Esophagus muscularis mucosa (tissue), 4 donors: ENCODE results near the gene SULF2. TPM values are rescaled to one million over a fixed set of nuclear protein-coding genes. Genes with fewer than 3 reads are reported as not detected.

Source experiments
- DNase-seq: peaks from one replicate; pipeline ENCODE4 v3.0.0-alpha.2; 2017; ENCODE audit errors: extremely low spot score
- H3K27ac ChIP-seq, 4 donors: fragments of 200-600 bp; sonication (generic); replicated peaks in 1 of 4; 1 replicate in 3 of 4; 2 replicates in 1 of 4; pipeline ENCODE4 v1.5.1; 2016 to 2019; ENCODE audit warnings: mild to moderate bottlenecking in 1 of 4
- H3K27me3 ChIP-seq, 4 donors: fragments of 200-600 bp; sonication (generic); one replicate each; pipeline versions ENCODE4 v1.5.1 to v1.6.0; 2016 to 2019
- H3K36me3 ChIP-seq, 4 donors: fragments of 200-600 bp; sonication (generic); one replicate each; pipeline ENCODE4 v1.5.1; 2016 to 2019
- H3K4me1 ChIP-seq, 4 donors: fragments of 200-600 bp; sonication (generic); one replicate each; pipeline ENCODE4 v1.5.1; 2016 to 2019
- H3K4me3 ChIP-seq, 4 donors: fragments of 200-600 bp; sonication (generic); 1 replicate in 2 of 4; 2 replicates in 2 of 4; pipeline ENCODE4 v1.5.1; 2016 to 2019; ENCODE audit warnings: mild to moderate bottlenecking in 4 of 4, moderate library complexity in 1 of 4
- H3K9me3 ChIP-seq, 4 donors: fragments of 200-600 bp; sonication (generic); 1 replicate in 3 of 4; 2 replicates in 1 of 4; pipeline ENCODE4 v1.5.1; 2016 to 2019
- EP300 ChIP-seq: sonication (generic); formaldehyde crosslinking; IDR thresholded peaks from one replicate; pipeline ENCODE4 v1.6.1; 2017; ENCODE audit warnings: antibody characterized with exemption
- POLR2A ChIP-seq: fragments of 450-650 bp; IDR thresholded peaks from one replicate; pipeline ENCODE4 v1.6.1; 2017; ENCODE audit warnings: antibody characterized with exemption, moderate library complexity, mild to moderate bottlenecking, low read depth
- POLR2AphosphoS5 ChIP-seq, 2 donors: sonication (generic); formaldehyde crosslinking; IDR thresholded peaks; one replicate each; pipeline ENCODE4 v1.6.1; 2017; ENCODE audit warnings: antibody characterized with exemption in 2 of 2
- WGBS: methylation state at CpG from one replicate; pipeline ENCODE4 v1.1.5; 2018; 5-methylcytosine and 5-hydroxymethylcytosine counted together
- intact Hi-C: fragments of 100-400 bp; cut with DNase I; formaldehyde crosslinking; loops from one replicate; pipeline ENCODE4 v1.15.1; 2023
- total RNA-seq, 4 donors: library from RNA; depleted of rRNA; stranded (reverse); fragments of >200 nt; gene quantifications; one replicate each; pipeline versions ENCODE4 v1.1.0 to v1.2.1, GENCODE V29; 2016
- TF ChIP-seq, protein P1 (sequence below), 3 experiments: fragments of 200-600 bp in 2 of 3; fragments of 450-650 bp in 1 of 3; sonication (generic) in 2 of 3; IDR thresholded peaks; one replicate each; pipeline ENCODE4 v1.5.1; 2017 to 2019; ENCODE audit warnings: antibody characterized with exemption in 3 of 3, mild to moderate bottlenecking in 2 of 3, moderate library complexity in 1 of 3

Gene SULF2
- total RNA-seq, 4 donors from 2014 or later = 78.7 to 243 (median 138) TPM

DNA sequence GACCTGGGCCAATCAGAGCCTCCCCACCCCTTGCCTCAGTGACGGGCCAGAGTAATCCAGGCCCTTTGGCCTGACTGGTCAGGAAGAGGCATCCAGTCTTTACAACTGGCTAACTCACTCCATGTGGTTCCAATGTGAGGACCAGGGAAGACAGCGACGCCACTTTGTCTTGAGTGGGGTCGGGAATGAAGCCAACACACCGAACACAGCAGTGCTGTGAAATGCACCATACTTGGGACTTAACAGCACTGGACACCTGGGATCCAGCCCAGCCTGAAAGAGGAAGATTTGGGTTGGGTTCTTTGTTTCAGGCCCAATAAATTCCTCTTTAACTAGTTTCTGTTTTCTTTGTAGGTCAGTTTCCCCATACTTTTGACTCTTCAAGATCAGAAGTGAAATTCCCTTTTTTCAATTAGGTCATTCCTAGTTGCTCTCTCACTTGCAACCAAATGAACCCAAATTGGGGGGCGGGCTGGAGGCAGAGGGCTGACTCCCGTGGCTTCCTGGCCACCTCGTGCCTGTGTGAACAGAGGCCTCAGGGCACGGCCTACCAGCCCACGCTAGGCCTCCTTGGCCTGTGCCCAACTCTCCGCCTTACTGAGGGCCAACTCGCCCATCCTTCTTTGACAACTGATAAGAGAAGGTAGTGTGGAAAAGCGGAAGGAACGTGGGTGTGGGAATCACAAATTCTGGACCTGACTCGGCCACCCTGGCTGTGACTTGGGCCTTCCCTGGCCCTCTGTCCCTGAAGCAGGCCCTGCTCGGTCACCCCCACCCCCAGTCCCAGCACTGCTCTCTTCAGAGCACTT lies 17.1 kb downstream of the SULF2 start:
- Histone ChIP-seq H3K9me3 (peaks cover 0 to 8% (median 2%) of the 10 kb centered on the region in 4 donors), H3K4me1 (peaks cover 11 to 64% (median 47%) of the 10 kb centered on the region in 4 donors), H3K27ac (peak overlapping the region in 2 of 4 donors; percentile 29 to 42), H3K27me3 (no peaks in the 10 kb centered on the region), H3K36me3 (peaks cover 0 to 11% (median 3%) of the 10 kb centered on the region in 4 donors), H3K4me3 (no peak overlapping the region)
- TF ChIP-seq POLR2A (no peak), POLR2AphosphoS5 (IDR thresholded peaks at IDR 0.05) (no peak), EP300 (no peak)
- TF ChIP-seq, protein P1, sequence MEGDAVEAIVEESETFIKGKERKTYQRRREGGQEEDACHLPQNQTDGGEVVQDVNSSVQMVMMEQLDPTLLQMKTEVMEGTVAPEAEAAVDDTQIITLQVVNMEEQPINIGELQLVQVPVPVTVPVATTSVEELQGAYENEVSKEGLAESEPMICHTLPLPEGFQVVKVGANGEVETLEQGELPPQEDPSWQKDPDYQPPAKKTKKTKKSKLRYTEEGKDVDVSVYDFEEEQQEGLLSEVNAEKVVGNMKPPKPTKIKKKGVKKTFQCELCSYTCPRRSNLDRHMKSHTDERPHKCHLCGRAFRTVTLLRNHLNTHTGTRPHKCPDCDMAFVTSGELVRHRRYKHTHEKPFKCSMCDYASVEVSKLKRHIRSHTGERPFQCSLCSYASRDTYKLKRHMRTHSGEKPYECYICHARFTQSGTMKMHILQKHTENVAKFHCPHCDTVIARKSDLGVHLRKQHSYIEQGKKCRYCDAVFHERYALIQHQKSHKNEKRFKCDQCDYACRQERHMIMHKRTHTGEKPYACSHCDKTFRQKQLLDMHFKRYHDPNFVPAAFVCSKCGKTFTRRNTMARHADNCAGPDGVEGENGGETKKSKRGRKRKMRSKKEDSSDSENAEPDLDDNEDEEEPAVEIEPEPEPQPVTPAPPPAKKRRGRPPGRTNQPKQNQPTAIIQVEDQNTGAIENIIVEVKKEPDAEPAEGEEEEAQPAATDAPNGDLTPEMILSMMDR (IDR thresholded peaks at IDR 0.05) = no peak
- intact Hi-C loops = no loop called here
- no peak for DNase-seq
- 70% methylated on average over 16 of the region's 16 CpGs for WGBS

- Histone ChIP-seq H3K27me3 (no peaks in the 10 kb centered on the region), H3K9me3 (peaks cover 0 to 5% (median 2%) of the 10 kb centered on the region in 4 donors), H3K27ac (peak overlapping the region; percentile 14 to 42 (median 22)), H3K36me3 (peaks cover 0 to 10% (median 3%) of the 10 kb centered on the region in 4 donors), H3K4me3 (no peak overlapping the region), H3K4me1 (peaks cover 3 to 61% (median 46%) of the 10 kb centered on the region in 4 donors)
- 73% methylated on average over 4 of the region's 4 CpGs for whole genome bisulfite sequencing
- intact Hi-C loops = no loop called here
- TF ChIP-seq POLR2AphosphoS5 (IDR thresholded peaks at IDR 0.05) = no peak
- no peak for TF ChIP-seq POLR2A
- TF ChIP-seq EP300 = no peak
- TF ChIP-seq, protein P1 (IDR thresholded peaks at IDR 0.05) = no peak
- DNase-seq = no peak
These were observed 19.3 kb downstream of the SULF2 start for GRCh38 chr20:47765691-47766594.

- TF ChIP-seq, protein P1 (IDR thresholded peaks at IDR 0.05) = no peak
- no peak for TF ChIP-seq POLR2A
- no peak for TF ChIP-seq POLR2AphosphoS5 (IDR thresholded peaks at IDR 0.05)
- TF ChIP-seq EP300 = no peak
- Histone ChIP-seq H3K36me3 (peaks cover 0 to 5% (median under 1%) of the 10 kb centered on the region in 4 donors), H3K27ac (no peak overlapping the region), H3K4me3 (no peak overlapping the region), H3K9me3 (no peaks in the 10 kb centered on the region), H3K27me3 (no peaks in the 10 kb centered on the region), H3K4me1 (peaks cover 3 to 57% (median 46%) of the 10 kb centered on the region in 4 donors)
- WGBS = 78% methylated on average over 7 of the region's 7 CpGs
- intact Hi-C loops = no loop called here
- DNase-seq = no peak
These were observed 20.0 kb downstream of the SULF2 start for GRCh38 chr20:47765271-47765670.

DNA sequence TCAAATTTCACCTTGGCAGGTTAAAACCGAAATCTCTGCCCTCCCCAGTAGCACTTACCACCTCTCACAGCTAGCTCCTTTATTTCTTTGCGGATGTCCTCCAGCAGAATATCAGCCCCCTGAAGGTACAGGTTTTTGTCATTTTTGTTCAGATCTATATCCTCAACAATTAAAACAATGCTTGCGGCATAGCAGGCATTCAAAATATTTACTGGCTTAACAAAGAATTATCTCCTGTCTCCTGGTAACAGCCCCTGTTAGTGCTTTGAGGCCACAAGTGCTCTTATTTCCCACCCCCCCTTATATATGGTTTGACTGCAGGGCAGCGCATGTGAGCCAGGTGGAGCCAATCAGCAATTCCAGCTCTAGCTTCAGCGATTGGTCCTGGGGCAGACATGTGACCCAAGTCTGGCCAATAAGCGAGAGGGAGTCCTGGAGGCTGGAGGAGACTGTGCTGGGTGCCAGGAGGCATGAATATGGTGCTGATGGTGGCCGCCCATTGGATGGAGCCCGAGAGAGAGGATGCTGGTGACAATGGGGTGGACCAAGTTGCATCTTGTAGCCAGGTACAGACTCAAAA lies 21.0 kb downstream of the SULF2 start:
- Histone ChIP-seq H3K9me3 (no peaks in the 10 kb centered on the region), H3K27ac (no peak overlapping the region), H3K36me3 (peaks cover 0 to 5% (median 0%) of the 10 kb centered on the region in 4 donors), H3K27me3 (no peaks in the 10 kb centered on the region), H3K4me3 (no peak overlapping the region), H3K4me1 (peaks cover 3 to 60% (median 46%) of the 10 kb centered on the region in 4 donors)
- DNase-seq = no peak
- intact Hi-C loops = no loop called here
- no peak for TF ChIP-seq POLR2A
- TF ChIP-seq EP300 = no peak
- no peak for TF ChIP-seq POLR2AphosphoS5 (IDR thresholded peaks at IDR 0.05)
- TF ChIP-seq, protein P1 (IDR thresholded peaks at IDR 0.05) = no peak
- 93% methylated on average over 8 of the region's 8 CpGs for WGBS
